ENCODE measurements around the gene TESK2.
"Not testable (repeated sequence)": the region's sequence is repeated elsewhere in the genome, so short reads cannot be mapped to it uniquely, and the experiment has no call there.

Gene TESK2
- 4.7 reads per million, percentile 18 among the genes with 10 or more reads in this experiment for total RNA-seq

GRCh38 chr1:45490626-45491486 lies at the start of gene TESK2:
TSS of gene TESK2 (minus strand) at chr1:45491163. CDS start at chr1:45457785, 33,378 bp downstream.
- peak; percentile 93 for DNase-seq

- DNase-seq: no peak
Observed at GRCh38 chr1:45536886-45537285, 45.9 kb upstream of the TESK2 start.

GRCh38 chr1:45535988-45536766 lies 45.2 kb upstream of the TESK2 start:
- DNase-seq: no peak

GRCh38 chr1:45531873-45532272 lies 40.9 kb upstream of the TESK2 start:
- DNase-seq: no peak

- DNase-seq: no peak
Observed at GRCh38 chr1:45530632-45531135, 39.7 kb upstream of the TESK2 start.

GRCh38 chr1:45526135-45526644 lies 35.2 kb upstream of the TESK2 start:
- no peak for DNase-seq

GRCh38 chr1:45523975-45524374 lies 33.0 kb upstream of the TESK2 start:
- DNase-seq: not testable (repeated sequence)

- DNase-seq: not testable (repeated sequence)
Observed at GRCh38 chr1:45523516-45523915, 32.6 kb upstream of the TESK2 start.

- DNase-seq: no peak
Observed at GRCh38 chr1:45522324-45523104, 31.6 kb upstream of the TESK2 start.

GRCh38 chr1:45521413-45522323 lies 30.7 kb upstream of the TESK2 start, which contains the start of gene PRDX1:
TSS of gene PRDX1 (minus strand) at chr1:45521884. CDS start at chr1:45519043, 2,841 bp downstream.
- peak; percentile 94 for DNase-seq

GRCh38 chr1:45519774-45520173 lies 28.8 kb upstream of the TESK2 start:
- DNase-seq: not testable (repeated sequence)

GRCh38 chr1:45518910-45519309 lies 27.9 kb upstream of the TESK2 start:
- DNase-seq: no peak

GRCh38 chr1:45518366-45518765 lies 27.4 kb upstream of the TESK2 start:
- not testable (repeated sequence) for DNase-seq

GRCh38 chr1:45516465-45516864 lies 25.5 kb upstream of the TESK2 start:
- no peak for DNase-seq

- no peak for DNase-seq
Observed at GRCh38 chr1:45516036-45516435, 25.1 kb upstream of the TESK2 start.

GRCh38 chr1:45513532-45514260 lies 22.7 kb upstream of the TESK2 start:
- not testable (repeated sequence) for DNase-seq

- DNase-seq: peak; percentile 53
Observed at GRCh38 chr1:45512641-45513054, 21.7 kb upstream of the TESK2 start.

- no peak for DNase-seq
Observed at GRCh38 chr1:45510972-45511527, 20.1 kb upstream of the TESK2 start.

GRCh38 chr1:45510036-45510971 lies 19.3 kb upstream of the TESK2 start:
- no peak for DNase-seq

Data from effector CD4-positive, alpha-beta T cell (primary cell).